HuH-7.5 (cell line): ENCODE data around the gene KAT6B.
"Not testable (repeated sequence)": the region's sequence is repeated elsewhere in the genome, so short reads cannot be mapped to it uniquely, and the experiment has no call there.

Experiments used
- DNase-seq: peaks from one replicate; pipeline ENCODE4 v3.0.0; 2011; ENCODE audit warnings: low spot score

KAT6B gene

DNA sequence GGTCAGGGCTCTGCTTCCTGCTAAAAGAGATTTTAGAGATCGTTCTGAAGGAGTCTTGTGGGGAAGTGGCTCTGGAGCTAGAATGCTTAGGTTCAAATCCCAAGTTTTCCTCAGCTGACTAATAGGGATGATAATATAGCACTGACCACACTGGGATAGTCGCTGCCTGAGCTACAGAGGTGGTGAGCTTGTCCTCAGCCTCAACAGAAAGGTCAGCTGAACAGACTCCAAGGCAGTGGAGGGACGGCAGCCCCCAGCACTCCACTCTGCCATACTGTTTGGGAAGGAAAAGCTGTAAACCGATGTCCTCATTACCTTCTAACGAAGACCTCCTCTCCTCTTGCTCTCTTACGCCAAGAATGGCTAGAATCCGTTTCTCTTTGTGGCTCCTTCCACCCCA is 36.2 kb downstream of the KAT6B start:
- no peak for DNase-seq

GRCh38 chr10:74863551-74863950 is 37.2 kb downstream of the KAT6B start:
- no peak for DNase-seq

DNA sequence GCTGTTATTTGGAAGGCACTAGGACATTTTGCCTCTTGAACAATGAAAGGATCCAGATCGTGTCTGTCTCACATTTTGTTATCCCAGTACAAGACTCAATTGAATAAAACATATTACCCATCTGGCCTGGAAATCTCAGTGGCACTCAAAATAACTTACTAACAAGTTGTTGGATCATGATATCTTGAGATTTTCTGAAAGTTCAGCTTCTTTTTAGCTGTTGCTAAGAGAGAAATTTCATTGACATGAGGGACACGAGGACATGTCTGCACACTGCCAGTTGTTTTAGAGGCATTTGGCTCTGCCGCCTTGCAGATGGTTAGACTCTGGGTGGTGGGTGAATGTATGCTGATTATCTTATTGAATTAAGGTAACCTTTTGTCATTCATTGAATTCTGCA is 41.0 kb downstream of the KAT6B start:
- DNase-seq, result no peak

- no peak for DNase-seq
These were observed 42.1 kb downstream of the KAT6B start for GRCh38 chr10:74868392-74868977.

DNA sequence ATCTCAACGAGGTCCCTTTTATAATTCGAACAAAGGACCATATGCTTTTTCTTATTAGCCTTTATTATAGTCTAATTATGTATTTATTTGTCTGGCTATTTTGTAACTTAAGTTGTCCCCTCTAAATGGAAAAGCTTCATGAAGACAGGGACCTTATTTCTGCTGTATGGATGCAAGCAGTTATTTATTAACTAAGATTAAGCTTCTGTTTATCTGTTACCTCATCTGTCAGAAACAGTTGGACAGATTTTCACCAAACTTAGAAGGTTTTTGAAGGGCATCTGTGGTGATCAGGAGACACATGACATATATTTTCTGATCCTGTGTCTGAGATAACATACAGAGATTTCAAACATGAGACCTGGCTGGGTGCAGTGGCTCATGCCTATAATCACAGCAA is 43.2 kb downstream of the KAT6B start:
- no peak for DNase-seq

- no peak for DNase-seq
These were observed 43.8 kb downstream of the KAT6B start for GRCh38 chr10:74870191-74870590.

- no peak for DNase-seq
These were observed 45.4 kb downstream of the KAT6B start for GRCh38 chr10:74871595-74872382.

GRCh38 chr10:74873803-74874454 is 47.5 kb downstream of the KAT6B start:
- DNase-seq, result no peak

DNA sequence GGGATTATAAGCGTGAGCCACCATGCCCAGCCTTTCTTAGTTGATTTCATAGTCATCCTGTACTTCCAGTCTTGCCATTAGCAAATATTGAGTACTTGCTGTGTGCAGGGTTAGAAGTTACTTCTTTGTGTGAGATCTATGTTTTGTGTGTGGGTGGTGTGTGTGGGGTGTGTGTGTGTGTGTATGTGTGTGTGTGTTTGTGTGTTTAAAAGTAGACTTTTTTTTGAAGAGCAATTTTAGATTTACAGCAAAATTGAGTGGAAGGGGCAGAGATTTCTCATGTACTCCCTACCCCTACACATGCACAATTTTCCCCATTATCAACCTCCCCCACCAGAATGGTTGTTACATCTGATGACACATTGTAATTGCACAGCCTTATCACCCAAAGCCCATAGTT is 48.2 kb downstream of the KAT6B start:
- DNase-seq, result no peak

GRCh38 chr10:74875068-74875467 is 48.7 kb downstream of the KAT6B start:
- DNase-seq, result no peak

- peak; percentile 19 for DNase-seq
These were observed 49.6 kb downstream of the KAT6B start for GRCh38 chr10:74875966-74876365.

DNA sequence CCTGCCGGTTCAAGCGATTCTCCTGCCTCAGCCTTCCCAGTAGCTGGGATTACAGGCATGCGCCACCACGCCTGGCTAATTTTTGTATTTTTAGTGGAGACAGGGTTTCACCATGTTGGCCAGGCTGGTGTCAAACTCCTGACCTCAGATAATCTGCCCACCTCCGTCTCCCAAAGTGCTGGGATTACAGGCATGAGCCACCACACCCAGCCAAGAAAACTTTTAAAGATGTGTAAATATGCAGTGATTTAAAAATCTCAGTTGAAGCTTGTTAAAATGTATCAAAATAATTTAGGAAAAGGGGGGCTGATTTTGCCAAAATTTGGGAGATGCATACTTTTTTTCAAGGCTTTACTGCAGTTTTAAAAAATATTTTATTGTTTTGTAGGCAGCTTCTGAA is 50.7 kb downstream of the KAT6B start:
- DNase-seq, result not testable (repeated sequence)

DNA sequence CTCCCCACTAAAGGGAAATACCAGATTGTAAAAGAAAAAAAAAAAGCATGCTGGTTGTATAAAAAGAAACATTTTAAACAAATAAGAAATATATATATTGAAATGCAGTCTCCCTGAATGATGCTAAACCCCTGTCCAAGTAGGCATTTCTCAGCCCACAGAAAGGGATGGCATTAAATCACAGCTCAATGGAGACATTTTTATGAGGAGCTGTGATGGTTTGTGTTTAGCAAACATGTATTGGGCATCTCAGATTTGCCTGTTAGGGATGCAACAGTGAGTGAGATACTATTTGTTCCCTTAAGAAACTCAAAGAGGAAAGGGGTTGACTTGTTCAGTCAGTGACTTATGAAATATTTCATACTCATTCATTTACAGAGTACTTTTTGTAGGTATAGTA is 51.5 kb downstream of the KAT6B start:
- no peak for DNase-seq

- DNase-seq, result no peak
These were observed 53.6 kb downstream of the KAT6B start for GRCh38 chr10:74880041-74880440.

GRCh38 chr10:74881253-74881884 is 55.0 kb downstream of the KAT6B start:
- DNase-seq, result no peak

GRCh38 chr10:74882427-74882826 is 56.0 kb downstream of the KAT6B start:
- no peak for DNase-seq

DNA sequence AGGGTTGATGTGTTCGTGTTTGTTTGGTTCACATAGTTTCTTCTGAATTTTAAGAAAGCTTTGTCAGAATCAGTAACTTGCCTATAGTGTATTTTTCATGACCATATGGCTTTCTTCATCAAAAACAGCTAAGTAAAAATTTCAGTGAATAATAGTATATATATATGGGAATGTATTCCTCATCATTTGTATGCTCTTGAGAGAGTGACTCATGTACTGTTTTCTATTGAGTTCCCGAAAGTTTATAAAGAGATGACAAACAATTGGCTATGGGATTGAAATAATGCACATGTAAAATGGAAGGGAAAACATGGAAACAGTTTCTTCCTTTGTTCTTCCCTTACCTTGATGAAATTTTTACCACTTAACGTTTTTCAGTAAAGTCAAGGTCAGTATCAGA is 56.4 kb downstream of the KAT6B start:
- DNase-seq, result no peak

- DNase-seq, result no peak
These were observed 57.0 kb downstream of the KAT6B start for GRCh38 chr10:74883428-74883827.

DNA sequence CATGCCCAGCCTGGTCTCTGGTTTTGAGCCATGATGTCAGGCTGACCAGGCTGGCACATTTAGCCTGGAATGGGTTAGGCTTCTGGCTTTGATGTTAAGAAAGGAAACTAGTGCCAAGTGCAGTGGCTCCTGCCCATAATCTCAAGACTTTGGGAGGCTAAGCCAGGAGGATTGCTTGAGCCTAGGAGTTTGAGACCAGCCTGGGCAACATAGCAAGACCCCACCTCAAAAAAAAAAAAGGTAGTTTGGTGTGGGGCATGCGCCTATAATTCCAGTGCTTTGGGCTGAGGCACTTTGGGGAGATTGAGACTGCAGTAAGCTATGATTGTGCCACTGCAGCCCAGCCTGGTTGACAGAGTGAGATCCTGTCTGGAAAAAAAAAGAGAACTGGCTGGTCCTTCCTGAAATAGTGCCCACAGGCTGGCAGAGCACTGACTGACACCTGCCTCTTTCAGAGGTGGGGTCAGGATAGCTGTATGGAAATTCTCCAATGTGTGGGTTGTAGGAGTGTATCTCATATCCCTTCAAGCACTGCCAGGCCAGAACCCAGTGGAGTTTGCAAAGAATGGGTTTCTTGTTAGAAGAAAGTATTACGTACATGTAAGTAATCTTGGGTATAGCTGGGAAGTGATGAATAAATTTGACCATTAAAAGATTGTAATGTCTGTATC is 61.3 kb downstream of the KAT6B start:
- DNase-seq, result no peak

DNA sequence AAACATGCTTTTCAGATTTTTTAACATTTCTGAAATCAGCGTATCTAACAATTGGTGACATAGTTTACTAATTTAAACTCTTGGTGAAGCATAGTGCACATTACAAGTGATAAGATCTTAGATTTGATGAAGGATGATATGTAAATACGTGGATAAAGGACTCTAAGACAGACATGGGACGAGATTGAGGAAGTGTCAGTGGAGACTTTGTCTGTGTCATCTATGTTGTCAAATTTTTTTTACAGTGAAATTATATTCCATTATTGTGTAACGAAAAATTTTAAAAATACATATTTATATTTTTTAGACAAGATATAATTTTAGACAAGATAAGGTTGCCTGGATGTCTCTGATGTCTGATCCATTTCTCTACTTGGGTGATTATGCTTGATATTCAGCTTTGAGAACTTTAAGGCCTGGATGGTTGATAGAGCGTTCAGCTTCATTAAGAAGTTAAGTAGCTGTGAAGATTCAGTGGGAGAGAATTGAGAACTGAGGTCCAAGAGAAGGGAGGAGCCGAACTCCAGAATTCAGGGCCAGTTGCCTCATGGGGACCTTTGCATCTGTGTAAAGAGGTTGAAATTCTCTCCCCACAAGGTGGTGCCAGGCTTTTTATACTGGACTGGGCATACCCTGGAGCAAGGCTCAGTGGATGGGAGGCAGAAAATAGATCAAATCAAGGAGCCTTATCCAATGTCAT is 62.7 kb downstream of the KAT6B start:
- DNase-seq, result no peak

DNA sequence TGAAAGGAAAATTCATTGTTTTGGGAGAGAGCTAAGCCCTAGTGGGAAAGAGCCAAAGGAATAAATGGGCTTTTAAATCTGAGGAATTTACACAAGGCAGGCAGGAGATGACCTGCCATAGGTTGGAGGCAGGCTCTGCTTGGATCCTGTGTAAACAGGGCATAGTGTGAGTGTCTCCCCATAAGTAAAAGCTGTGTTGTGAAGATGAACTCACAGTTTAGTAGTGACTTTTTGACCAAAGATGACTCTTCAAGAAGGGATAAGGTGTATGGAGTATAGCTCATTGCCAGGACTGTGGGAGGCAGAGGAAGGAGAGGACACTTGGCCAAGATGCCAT is 63.2 kb downstream of the KAT6B start:
- no peak for DNase-seq

- DNase-seq, result no peak
These were observed 64.1 kb downstream of the KAT6B start for GRCh38 chr10:74890460-74890859.
